HG02970 (cell line): Measurements from ENCODE around the gene SYNM.
"Not testable (repeated sequence)": the region's sequence is repeated elsewhere in the genome, so short reads cannot be mapped to it uniquely, and the experiment has no call there.

Experiments used
- ATAC-seq: cut with Tn5 transposase; IDR thresholded peaks from one replicate; pipeline ENCODE4 v1.9.1; 2021; ENCODE audit warnings: mild to moderate bottlenecking, moderate library complexity, moderate number of reproducible peaks; ENCODE audit not compliant: unreplicated experiment, low FRiP score

The SYNM gene

GRCh38 chr15:99105514-99106341 is 848 bp downstream of the SYNM start:
- ATAC-seq: peak; percentile 35

- ATAC-seq: no peak
Measured at GRCh38 chr15:99106417-99107220, 1.7 kb downstream of the SYNM start.

- ATAC-seq: no peak
Measured at GRCh38 chr15:99108993-99109392, 4.1 kb downstream of the SYNM start.

- ATAC-seq: no peak
Measured at GRCh38 chr15:99109555-99110021, 4.7 kb downstream of the SYNM start.

- ATAC-seq: no peak
Measured at GRCh38 chr15:99110093-99110492, 5.2 kb downstream of the SYNM start.

- ATAC-seq: no peak
Measured at GRCh38 chr15:99110581-99111320, 5.9 kb downstream of the SYNM start.

GRCh38 chr15:99111641-99112040 is 6.8 kb downstream of the SYNM start:
- not testable (repeated sequence) for ATAC-seq

- no peak for ATAC-seq
Measured at GRCh38 chr15:99113547-99114271, 8.8 kb downstream of the SYNM start.

- no peak for ATAC-seq
Measured at GRCh38 chr15:99114511-99115299, 9.8 kb downstream of the SYNM start.

- ATAC-seq: no peak
Measured at GRCh38 chr15:99115300-99116215, 10.7 kb downstream of the SYNM start.

- ATAC-seq: no peak
Measured at GRCh38 chr15:99117111-99117510, 12.2 kb downstream of the SYNM start.

- no peak for ATAC-seq
Measured at GRCh38 chr15:99117563-99118257, 12.8 kb downstream of the SYNM start.

- no peak for ATAC-seq
Measured at GRCh38 chr15:99118258-99118632, 13.4 kb downstream of the SYNM start.

GRCh38 chr15:99118801-99119546 is 14.1 kb downstream of the SYNM start:
- ATAC-seq: no peak

- ATAC-seq: no peak
Measured at GRCh38 chr15:99120050-99120777, 15.3 kb downstream of the SYNM start.

GRCh38 chr15:99121207-99121606 is 16.3 kb downstream of the SYNM start:
- ATAC-seq: no peak
